Measurements from ENCODE around the gene NHLRC2.

GRCh38 chr10:113920875-113921274 is 66.4 kb downstream of the NHLRC2 start:
- TF ChIP-seq CTCF (IDR thresholded peaks at IDR 0.05) (no peak), POLR2A (IDR thresholded peaks at IDR 0.05) (no peak)

Measured in thyroid gland (tissue), 4 donors.